A549 (cell line): ENCODE measurements around the gene MUC20. TPM values are rescaled to one million over a fixed set of nuclear protein-coding genes. Genes with fewer than 3 reads are reported as not detected.
A peak's percentile ranks its signal among the peaks of the same experiment; 100 is the strongest.
"Not testable (repeated sequence)": the region's sequence is repeated elsewhere in the genome, so short reads cannot be mapped to it uniquely, and the experiment has no call there.

Source experiments
- ATAC-seq, 2 experiments: fragments of 200-7000 bp in 1 of 2; fragments of >200 bp in 1 of 2; cut with Nextera tagmentation in 1 of 2; cut with Tn5 transposase in 1 of 2; 3 replicates each; pipeline versions ENCODE4 v1.8.0 to v1.9.1; 2018 to 2020; ENCODE audit warnings: mild to moderate bottlenecking in 1 of 2, moderate library complexity in 1 of 2
- CTCF ChIA-PET: fragments of 300-600 bp; sonication (Branson Sonifier 250); formaldehyde crosslinking; extraction: SDS; loops from one replicate; lab custom pipeline; 2021; ENCODE audit warnings: antibody characterized with exemption, inconsistent platforms; lab: Yijun Ruan, JAX
- POLR2A ChIA-PET: fragments of 350-600 bp; formaldehyde crosslinking; extraction: SDS; loops from one replicate; lab custom pipeline; 2021; ENCODE audit warnings: antibody characterized with exemption, inconsistent platforms; lab: Yijun Ruan, JAX
- DNase-seq, 2 experiments: peaks; one replicate each; pipeline versions ENCODE4 v3.0.0 to v3.0.0-alpha.2; 2011 to 2016; ENCODE audit warnings: low read depth in 1 of 2, low spot score in 1 of 2
- FAIRE-seq: peaks from 2 replicates; lab custom pipeline; 2011; peaks lifted over from hg19 to GRCh38; lab: Jason Lieb, UNC
- H3K27ac ChIP-seq, 2 experiments: fragments of >200 bp; sonication (Bioruptor Twin); formaldehyde crosslinking; 3 replicates each; pipeline ENCODE4 v1.5.1; 2016 to 2017
- H3K4me1 ChIP-seq: fragments of >200 bp; sonication (Bioruptor Twin); formaldehyde crosslinking; 3 replicates; pipeline ENCODE4 v1.6.1; 2016
- H3K4me2 ChIP-seq: fragments of >200 bp; sonication (Bioruptor Twin); formaldehyde crosslinking; 3 replicates; pipeline ENCODE4 v1.6.1; 2016
- H3K4me3 ChIP-seq: fragments of >200 bp; sonication (Bioruptor Twin); formaldehyde crosslinking; 3 replicates; pipeline ENCODE4 v1.5.1; 2016
- H3K9me3 ChIP-seq: fragments of >200 bp; sonication (Bioruptor Twin); formaldehyde crosslinking; 3 replicates; pipeline ENCODE4 v1.6.1; 2016
- ATOH8 ChIP-seq: fragments of 250-450 bp; sonication (Bioruptor Pico); IDR thresholded peaks from 2 replicates; pipeline ENCODE4 v1.5.0; 2020; ENCODE audit warnings: low read depth, mild to moderate bottlenecking, moderate library complexity
- CBX8 ChIP-seq: fragments of 200-600 bp; sonication (generic); IDR thresholded peaks from 2 replicates; pipeline ENCODE4 v1.6.1; 2016
- CHD2 ChIP-seq: fragments of 150-350 bp; IDR thresholded peaks from 2 replicates; pipeline ENCODE4 v1.6.1; 2014; ENCODE audit warnings: low read length; ENCODE audit not compliant: partially characterized antibody
- CHD4 ChIP-seq: fragments of 200-600 bp; sonication (generic); IDR thresholded peaks from 2 replicates; pipeline ENCODE4 v1.6.1; 2016; ENCODE audit warnings: antibody characterized with exemption, mild to moderate bottlenecking, borderline replicate concordance
- EHMT2 ChIP-seq: fragments of 200-600 bp; sonication (generic); IDR thresholded peaks from 2 replicates; pipeline ENCODE4 v1.6.1; 2016; ENCODE audit warnings: antibody characterized with exemption, low read depth, mild to moderate bottlenecking, moderate library complexity
- EP300 ChIP-seq, 2 experiments: fragments of >200 bp; sonication (Bioruptor Twin); formaldehyde crosslinking; IDR thresholded peaks; 2 replicates in 1 of 2; 3 replicates in 1 of 2; pipeline ENCODE4 v1.6.1; 2016 to 2017
- GATA3 ChIP-seq: IDR thresholded peaks from 2 replicates; pipeline ENCODE4 v1.6.1; 2012; ENCODE audit warnings: borderline replicate concordance
- HES2 ChIP-seq: fragments of >200 bp; sonication (Bioruptor Twin); formaldehyde crosslinking; IDR thresholded peaks from 2 replicates; pipeline ENCODE4 v1.6.1; 2016
- MAFK ChIP-seq: fragments of 450-650 bp; IDR thresholded peaks from 2 replicates; pipeline ENCODE4 v1.6.1; 2014; ENCODE audit not compliant: partially characterized antibody
- PBX3 ChIP-seq: IDR thresholded peaks from 2 replicates; pipeline ENCODE4 v1.6.1; 2012
- RFX5 ChIP-seq: fragments of 450-650 bp; IDR thresholded peaks from 2 replicates; pipeline ENCODE4 v1.7.1; 2014; ENCODE audit warnings: antibody characterized with exemption, mild to moderate bottlenecking, moderate library complexity
- SREBF2 ChIP-seq: fragments of 450-650 bp; IDR thresholded peaks from 2 replicates; pipeline ENCODE4 v1.6.1; 2014; ENCODE audit warnings: mild to moderate bottlenecking, moderate library complexity
- WGBS: methylation state at CpG from one replicate; pipeline ENCODE4 v1.1.6; 2017; ENCODE audit errors: missing lambda C conversion rate; 5-methylcytosine and 5-hydroxymethylcytosine counted together
- polyA plus RNA-seq, 4 experiments: library from polyadenylated mRNA; depleted of rRNA in 3 of 4; stranded (reverse); fragments of >200 nt; fragmentation: RNase III in 1 of 4; extraction: RNeasy Plus Mini Kit Qiagen cat#74134 plus additional on column Dnase treatment in 1 of 4; gene quantifications; 2 replicates in 3 of 4; 3 replicates in 1 of 4; pipeline ENCODE4 v1.2.3, GENCODE V29; 2011 to 2017

Gene MUC20
- polyA plus RNA-seq, 2 of the 4 experiments (the other 2 are of a cell fraction): 0.44 to 0.87 TPM

- not testable (repeated sequence) for FAIRE-seq, ATAC-seq
- CTCF ChIA-PET: interaction anchor here (0.6 to 1.3 kb wide), 2 partner anchors 160 to 164 kb away, joined by 4 to 5 read pairs; no protein-coding TSS in a partner anchor
Measured at GRCh38 chr3:195686537-195687208, 34.1 kb upstream of the MUC20 start.

GRCh38 chr3:195687209-195687760 is 33.5 kb upstream of the MUC20 start:
- H3K4me1 ChIP-seq, FAIRE-seq, H3K9me3 ChIP-seq, H3K4me3 ChIP-seq, H3K27ac ChIP-seq, POLR2A ChIA-PET, H3K4me2 ChIP-seq: not testable (repeated sequence)
- DNase-seq (peak in 1 of 2 experiments; percentile 70), ATAC-seq (peak in 1 of 2 experiments; percentile 61; a peak in 3 of 6 replicates)
- CTCF ChIA-PET: interaction anchor here (1.3 kb wide), 1 partner anchor 163 kb away, joined by 4 read pairs; no protein-coding TSS in a partner anchor
- 81% methylated on average over 8 of the region's 15 CpGs for WGBS

More at GRCh38 chr3:195686537-195687208, 34.1 kb upstream of the MUC20 start:
- POLR2A ChIA-PET, H3K4me2 ChIP-seq, H3K27ac ChIP-seq, H3K4me1 ChIP-seq, H3K9me3 ChIP-seq, DNase-seq, H3K4me3 ChIP-seq: not testable (repeated sequence)
- WGBS: 77% methylated on average over 2 of the region's 15 CpGs

- H3K9me3 ChIP-seq, DNase-seq, ATAC-seq, H3K4me3 ChIP-seq, CTCF ChIA-PET, FAIRE-seq, H3K27ac ChIP-seq, H3K4me1 ChIP-seq, POLR2A ChIA-PET, H3K4me2 ChIP-seq: not testable (repeated sequence)
- WGBS: 81% methylated on average over 8 of the region's 14 CpGs
Measured at GRCh38 chr3:195688471-195689183, 32.2 kb upstream of the MUC20 start.

GRCh38 chr3:195689184-195690070 is 31.4 kb upstream of the MUC20 start:
- DNase-seq, H3K4me2 ChIP-seq, H3K9me3 ChIP-seq, H3K27ac ChIP-seq, FAIRE-seq, H3K4me3 ChIP-seq, H3K4me1 ChIP-seq, POLR2A ChIA-PET, CTCF ChIA-PET, ATAC-seq: not testable (repeated sequence)
- 87% methylated on average over 19 of the region's 21 CpGs for WGBS

GRCh38 chr3:195690951-195691350 is 29.8 kb upstream of the MUC20 start:
- ATAC-seq: no peak
- Histone ChIP-seq H3K4me3 (no peak overlapping the region), H3K4me2 (no peak overlapping the region), H3K27ac (no peak overlapping the region), H3K4me1 (no peaks in the 10 kb centered on the region), H3K9me3 (no peaks in the 10 kb centered on the region)
- no peak for FAIRE-seq
- POLR2A ChIA-PET: no interaction called here
- TF ChIP-seq EP300 (IDR thresholded peaks at IDR 0.05): no peak
- no peak for TF ChIP-seq ATOH8
- TF ChIP-seq CBX8: no peak
- no peak for TF ChIP-seq RFX5
- no peak for TF ChIP-seq CHD2
- no peak for TF ChIP-seq GATA3
- no peak for TF ChIP-seq PBX3
- TF ChIP-seq HES2: no peak
- no peak for TF ChIP-seq SREBF2
- no peak for TF ChIP-seq CHD4
- TF ChIP-seq EHMT2: no peak
- no peak for TF ChIP-seq MAFK
- DNase-seq: no peak
- WGBS: 84% methylated on average over 9 of the region's 9 CpGs
- CTCF ChIA-PET: interaction anchor here (0.6 kb wide), 1 partner anchor 359 kb away, joined by 3 read pairs; no protein-coding TSS in a partner anchor

- H3K9me3 ChIP-seq, POLR2A ChIA-PET, H3K4me3 ChIP-seq, DNase-seq, ATAC-seq, H3K4me1 ChIP-seq, H3K27ac ChIP-seq, H3K4me2 ChIP-seq, CTCF ChIA-PET, FAIRE-seq: not testable (repeated sequence)
- WGBS: 92% methylated on average over 11 of the region's 11 CpGs
Measured at GRCh38 chr3:195691596-195692353, 29.0 kb upstream of the MUC20 start.
